Middle frontal gyrus (tissue), 1 donor: Measurements from ENCODE around the gene ZNF576.
"Not testable (repeated sequence)": the region's sequence is repeated elsewhere in the genome, so short reads cannot be mapped to it uniquely, and the experiment has no call there.

ENCODE experiments used
- DNase-seq: peaks from one replicate; pipeline ENCODE4 v3.0.0-alpha.2; 2015; ENCODE audit warnings: low spot score; ENCODE audit errors: extremely low spot score

The ZNF576 gene

DNA sequence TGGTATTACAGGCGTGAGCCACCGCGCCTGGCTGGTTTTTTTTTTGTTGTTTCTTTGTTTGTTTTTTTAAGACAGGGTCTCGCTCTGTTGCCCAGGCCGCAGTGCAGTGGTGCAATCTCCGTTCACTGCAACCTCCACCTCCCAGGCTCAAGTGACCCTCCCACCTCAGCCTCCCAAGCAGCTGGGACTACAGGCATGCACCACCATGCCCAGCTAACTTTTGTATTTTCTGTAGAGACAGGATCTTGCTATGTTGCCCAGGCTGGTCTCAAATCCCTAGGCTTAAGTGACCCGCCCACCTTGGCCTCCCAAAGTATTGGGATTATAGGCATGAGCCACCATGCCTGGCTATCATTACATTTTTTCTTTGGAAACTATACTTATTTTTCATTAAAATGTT lies 53.9 kb downstream of the ZNF576 start:
- DNase-seq = not testable (repeated sequence)
